Hepatocyte (in vitro differentiated cells): ENCODE results near the gene VWA5B1.

Experiments used
- CTCF ChIP-seq: fragments of 200-600 bp; sonication (generic); IDR thresholded peaks from 2 replicates; pipeline ENCODE4 v1.5.1; 2016; ENCODE audit warnings: antibody characterized with exemption, mild to moderate bottlenecking; ENCODE audit not compliant: poor library complexity
- EZH2 ChIP-seq: fragments of 200-600 bp; sonication (generic); IDR thresholded peaks from 2 replicates; pipeline ENCODE4 v1.6.1; 2016; ENCODE audit warnings: antibody characterized with exemption, mild to moderate bottlenecking, borderline replicate concordance
- EZH2phosphoT487 ChIP-seq: fragments of 200-600 bp; sonication (generic); IDR thresholded peaks from one replicate; pipeline ENCODE4 v1.6.1; 2018; ENCODE audit warnings: antibody characterized with exemption, mild to moderate bottlenecking, low read depth, moderate library complexity; ENCODE audit not compliant: unreplicated experiment, severe bottlenecking

GRCh38 chr1:20398744-20399143, 108.1 kb downstream of the VWA5B1 start:
- TF ChIP-seq CTCF (no peak), EZH2 (no peak), EZH2phosphoT487 (no peak)
